Esophagus muscularis mucosa (tissue), 4 donors: ENCODE results near the gene RBFOX2. TPM values are rescaled to one million over a fixed set of nuclear protein-coding genes. Genes with fewer than 3 reads are reported as not detected.

ENCODE experiments used
- DNase-seq: peaks from one replicate; pipeline ENCODE4 v3.0.0-alpha.2; 2017; ENCODE audit errors: extremely low spot score
- H3K27ac ChIP-seq, 4 donors: fragments of 200-600 bp; sonication (generic); replicated peaks in 1 of 4; 1 replicate in 3 of 4; 2 replicates in 1 of 4; pipeline ENCODE4 v1.5.1; 2016 to 2019; ENCODE audit warnings: mild to moderate bottlenecking in 1 of 4
- H3K27me3 ChIP-seq, 4 donors: fragments of 200-600 bp; sonication (generic); one replicate each; pipeline versions ENCODE4 v1.5.1 to v1.6.0; 2016 to 2019
- H3K36me3 ChIP-seq, 4 donors: fragments of 200-600 bp; sonication (generic); one replicate each; pipeline ENCODE4 v1.5.1; 2016 to 2019
- H3K4me1 ChIP-seq, 4 donors: fragments of 200-600 bp; sonication (generic); one replicate each; pipeline ENCODE4 v1.5.1; 2016 to 2019
- H3K4me3 ChIP-seq, 4 donors: fragments of 200-600 bp; sonication (generic); 1 replicate in 2 of 4; 2 replicates in 2 of 4; pipeline ENCODE4 v1.5.1; 2016 to 2019; ENCODE audit warnings: mild to moderate bottlenecking in 4 of 4, moderate library complexity in 1 of 4
- H3K9me3 ChIP-seq, 4 donors: fragments of 200-600 bp; sonication (generic); 1 replicate in 3 of 4; 2 replicates in 1 of 4; pipeline ENCODE4 v1.5.1; 2016 to 2019
- EP300 ChIP-seq: sonication (generic); formaldehyde crosslinking; IDR thresholded peaks from one replicate; pipeline ENCODE4 v1.6.1; 2017; ENCODE audit warnings: antibody characterized with exemption
- POLR2A ChIP-seq: fragments of 450-650 bp; IDR thresholded peaks from one replicate; pipeline ENCODE4 v1.6.1; 2017; ENCODE audit warnings: antibody characterized with exemption, moderate library complexity, mild to moderate bottlenecking, low read depth
- POLR2AphosphoS5 ChIP-seq, 2 donors: sonication (generic); formaldehyde crosslinking; IDR thresholded peaks; one replicate each; pipeline ENCODE4 v1.6.1; 2017; ENCODE audit warnings: antibody characterized with exemption in 2 of 2
- WGBS: methylation state at CpG from one replicate; pipeline ENCODE4 v1.1.5; 2018; 5-methylcytosine and 5-hydroxymethylcytosine counted together
- intact Hi-C: fragments of 100-400 bp; cut with DNase I; formaldehyde crosslinking; loops from one replicate; pipeline ENCODE4 v1.15.1; 2023
- total RNA-seq, 4 donors: library from RNA; depleted of rRNA; stranded (reverse); fragments of >200 nt; gene quantifications; one replicate each; pipeline versions ENCODE4 v1.1.0 to v1.2.1, GENCODE V29; 2016
- TF ChIP-seq, protein P1 (sequence below), 3 experiments: fragments of 200-600 bp in 2 of 3; fragments of 450-650 bp in 1 of 3; sonication (generic) in 2 of 3; IDR thresholded peaks; one replicate each; pipeline ENCODE4 v1.5.1; 2017 to 2019; ENCODE audit warnings: antibody characterized with exemption in 3 of 3, mild to moderate bottlenecking in 2 of 3, moderate library complexity in 1 of 3

The RBFOX2 gene
- total RNA-seq, 4 donors from 2014 or later, result 113 to 179 (median 155) TPM

- H3K4me1 ChIP-seq, result peaks cover 51 to 94% (median 86%) of the 10 kb centered on the region in 4 donors
- no peaks in the 10 kb centered on the region for H3K27me3 ChIP-seq
- DNase-seq, result no peak
- no peaks in the 10 kb centered on the region for H3K9me3 ChIP-seq
- no peak overlapping the region for H3K4me3 ChIP-seq
- intact Hi-C loops, result no loop called here
- peak overlapping the region in 2 of 4 donors; percentile 35 to 50 for H3K27ac ChIP-seq
- H3K36me3 ChIP-seq, result no peaks in the 10 kb centered on the region
- TF ChIP-seq EP300 (no peak), POLR2AphosphoS5 (IDR thresholded peaks at IDR 0.05) (no peak), POLR2A (no peak)
- TF ChIP-seq, protein P1, sequence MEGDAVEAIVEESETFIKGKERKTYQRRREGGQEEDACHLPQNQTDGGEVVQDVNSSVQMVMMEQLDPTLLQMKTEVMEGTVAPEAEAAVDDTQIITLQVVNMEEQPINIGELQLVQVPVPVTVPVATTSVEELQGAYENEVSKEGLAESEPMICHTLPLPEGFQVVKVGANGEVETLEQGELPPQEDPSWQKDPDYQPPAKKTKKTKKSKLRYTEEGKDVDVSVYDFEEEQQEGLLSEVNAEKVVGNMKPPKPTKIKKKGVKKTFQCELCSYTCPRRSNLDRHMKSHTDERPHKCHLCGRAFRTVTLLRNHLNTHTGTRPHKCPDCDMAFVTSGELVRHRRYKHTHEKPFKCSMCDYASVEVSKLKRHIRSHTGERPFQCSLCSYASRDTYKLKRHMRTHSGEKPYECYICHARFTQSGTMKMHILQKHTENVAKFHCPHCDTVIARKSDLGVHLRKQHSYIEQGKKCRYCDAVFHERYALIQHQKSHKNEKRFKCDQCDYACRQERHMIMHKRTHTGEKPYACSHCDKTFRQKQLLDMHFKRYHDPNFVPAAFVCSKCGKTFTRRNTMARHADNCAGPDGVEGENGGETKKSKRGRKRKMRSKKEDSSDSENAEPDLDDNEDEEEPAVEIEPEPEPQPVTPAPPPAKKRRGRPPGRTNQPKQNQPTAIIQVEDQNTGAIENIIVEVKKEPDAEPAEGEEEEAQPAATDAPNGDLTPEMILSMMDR (IDR thresholded peaks at IDR 0.05), result no peak
- 42% methylated on average over 3 of the region's 3 CpGs for WGBS
Measured at GRCh38 chr22:35866651-35867050, 162.0 kb downstream of the RBFOX2 start.

- H3K4me1 ChIP-seq, result peaks cover 40 to 77% (median 69%) of the 10 kb centered on the region in 4 donors
- TF ChIP-seq EP300, result no peak
- TF ChIP-seq, protein P1 (IDR thresholded peaks at IDR 0.05), result no peak
- TF ChIP-seq POLR2AphosphoS5 (IDR thresholded peaks at IDR 0.05), result no peak
- no peak for TF ChIP-seq POLR2A
- no peaks in the 10 kb centered on the region for H3K9me3 ChIP-seq
- no peak overlapping the region for H3K4me3 ChIP-seq
- H3K27ac ChIP-seq, result no peak overlapping the region
- no peaks in the 10 kb centered on the region for H3K27me3 ChIP-seq
- no peak for DNase-seq
- intact Hi-C loops, result no loop called here
- no peaks in the 10 kb centered on the region for H3K36me3 ChIP-seq
Measured at GRCh38 chr22:35864545-35865165, 164.0 kb downstream of the RBFOX2 start.

GRCh38 chr22:35863432-35863831 is 165.2 kb downstream of the RBFOX2 start:
- peaks cover 38 to 68% (median 62%) of the 10 kb centered on the region in 4 donors for H3K4me1 ChIP-seq
- 41% methylated on average over 5 of the region's 5 CpGs for WGBS
- H3K9me3 ChIP-seq, result no peaks in the 10 kb centered on the region
- H3K27ac ChIP-seq, result no peak overlapping the region
- no peak overlapping the region for H3K4me3 ChIP-seq
- no peak for DNase-seq
- intact Hi-C loops, result no loop called here
- H3K27me3 ChIP-seq, result no peaks in the 10 kb centered on the region
- H3K36me3 ChIP-seq, result no peaks in the 10 kb centered on the region
- TF ChIP-seq, protein P1 (IDR thresholded peaks at IDR 0.05), result no peak
- TF ChIP-seq POLR2A, result no peak
- no peak for TF ChIP-seq POLR2AphosphoS5 (IDR thresholded peaks at IDR 0.05)
- no peak for TF ChIP-seq EP300

DNA sequence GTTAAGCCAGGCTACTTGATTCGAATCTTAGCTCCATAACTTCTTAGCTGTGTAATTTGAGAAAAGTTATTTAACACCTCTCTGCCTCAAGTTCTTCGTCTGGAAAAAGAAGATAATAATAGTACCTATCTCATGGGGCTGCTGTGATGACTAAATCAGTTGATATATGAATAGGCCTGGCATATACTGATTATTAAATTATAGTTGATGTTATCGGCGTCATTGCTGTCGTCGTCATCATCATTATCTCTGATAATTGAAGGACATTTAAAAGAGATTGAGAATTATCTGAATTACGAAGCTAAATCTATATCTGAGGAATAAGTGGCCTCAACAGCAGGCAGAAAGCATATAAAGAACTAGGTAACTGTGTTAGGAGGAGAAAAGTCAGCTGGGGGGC is 165.9 kb downstream of the RBFOX2 start:
- intact Hi-C loops, result no loop called here
- WGBS, result 71% methylated on average over 7 of the region's 7 CpGs
- TF ChIP-seq POLR2AphosphoS5 (IDR thresholded peaks at IDR 0.05), result no peak
- H3K4me3 ChIP-seq, result no peak overlapping the region
- peaks cover 31 to 69% (median 63%) of the 10 kb centered on the region in 4 donors for H3K4me1 ChIP-seq
- H3K36me3 ChIP-seq, result no peaks in the 10 kb centered on the region
- H3K27ac ChIP-seq, result no peak overlapping the region
- H3K9me3 ChIP-seq, result no peaks in the 10 kb centered on the region
- DNase-seq, result no peak
- no peaks in the 10 kb centered on the region for H3K27me3 ChIP-seq

DNA sequence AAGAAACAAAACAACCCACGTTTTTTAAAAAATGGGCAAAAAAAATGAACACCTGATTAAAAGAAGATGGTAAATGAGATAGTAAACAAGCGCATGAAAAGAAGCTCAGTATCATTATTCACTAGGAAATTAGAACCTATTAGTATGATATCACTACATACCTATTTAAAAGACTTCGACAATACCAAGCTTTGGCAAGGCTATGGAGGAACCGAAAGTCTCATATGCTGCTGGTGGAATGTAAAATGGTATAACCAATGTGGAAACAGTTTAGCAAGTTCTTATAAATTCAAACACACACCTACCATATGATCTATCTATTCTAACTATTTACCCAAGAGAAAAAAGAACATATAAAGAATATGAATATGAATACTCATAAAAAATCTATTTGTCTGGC is 167.2 kb downstream of the RBFOX2 start:
- 86% methylated on average over 4 of the region's 4 CpGs for WGBS

More for the DNA sequence above, 167.2 kb downstream of the RBFOX2 start:
- intact Hi-C loops, result no loop called here
- no peaks in the 10 kb centered on the region for H3K9me3 ChIP-seq
- H3K27me3 ChIP-seq, result no peaks in the 10 kb centered on the region
- no peak for DNase-seq
- H3K4me1 ChIP-seq, result peaks cover 23 to 69% (median 63%) of the 10 kb centered on the region in 4 donors
- H3K27ac ChIP-seq, result no peak overlapping the region
- H3K36me3 ChIP-seq, result no peaks in the 10 kb centered on the region
- TF ChIP-seq EP300 (no peak), POLR2AphosphoS5 (IDR thresholded peaks at IDR 0.05) (no peak), POLR2A (no peak)
- TF ChIP-seq, protein P1 (IDR thresholded peaks at IDR 0.05), result no peak
- no peak overlapping the region for H3K4me3 ChIP-seq
